Right ventricle myocardium inferior (tissue), 1 donor: ENCODE data around the gene SYNGR3. TPM values are rescaled to one million over a fixed set of nuclear protein-coding genes. Genes with fewer than 3 reads are reported as not detected.
"Not testable (repeated sequence)": the region's sequence is repeated elsewhere in the genome, so short reads cannot be mapped to it uniquely, and the experiment has no call there.

ENCODE experiments used
- ATAC-seq: fragments of 200-7000 bp; cut with Tn5 transposase; one replicate; pipeline ENCODE4 v1.9.1; 2020; ENCODE audit warnings: mild to moderate bottlenecking, moderate library complexity
- DNase-seq: peaks from one replicate; pipeline ENCODE4 v3.0.0; 2021; ENCODE audit errors: missing footprints
- intact Hi-C: fragments of 100-400 bp; cut with DNase I; formaldehyde crosslinking; loops from one replicate; pipeline ENCODE4 v1.11.0; 2022
- total RNA-seq: library from RNA; stranded (reverse); fragmentation: NEBNext Ultra II Directional; extraction: Animal tissue kit (Norgen Biotek cat#: 25700); gene quantifications from one replicate; pipeline ENCODE4 v1.2.1, GENCODE V29; 2021
- donor health status: DM: no; HTN: yes; CAD: no; lungs with severe emphysema.

The SYNGR3 gene
- total RNA-seq, 1 donor from 2014 or later, result 0.62 TPM

DNA sequence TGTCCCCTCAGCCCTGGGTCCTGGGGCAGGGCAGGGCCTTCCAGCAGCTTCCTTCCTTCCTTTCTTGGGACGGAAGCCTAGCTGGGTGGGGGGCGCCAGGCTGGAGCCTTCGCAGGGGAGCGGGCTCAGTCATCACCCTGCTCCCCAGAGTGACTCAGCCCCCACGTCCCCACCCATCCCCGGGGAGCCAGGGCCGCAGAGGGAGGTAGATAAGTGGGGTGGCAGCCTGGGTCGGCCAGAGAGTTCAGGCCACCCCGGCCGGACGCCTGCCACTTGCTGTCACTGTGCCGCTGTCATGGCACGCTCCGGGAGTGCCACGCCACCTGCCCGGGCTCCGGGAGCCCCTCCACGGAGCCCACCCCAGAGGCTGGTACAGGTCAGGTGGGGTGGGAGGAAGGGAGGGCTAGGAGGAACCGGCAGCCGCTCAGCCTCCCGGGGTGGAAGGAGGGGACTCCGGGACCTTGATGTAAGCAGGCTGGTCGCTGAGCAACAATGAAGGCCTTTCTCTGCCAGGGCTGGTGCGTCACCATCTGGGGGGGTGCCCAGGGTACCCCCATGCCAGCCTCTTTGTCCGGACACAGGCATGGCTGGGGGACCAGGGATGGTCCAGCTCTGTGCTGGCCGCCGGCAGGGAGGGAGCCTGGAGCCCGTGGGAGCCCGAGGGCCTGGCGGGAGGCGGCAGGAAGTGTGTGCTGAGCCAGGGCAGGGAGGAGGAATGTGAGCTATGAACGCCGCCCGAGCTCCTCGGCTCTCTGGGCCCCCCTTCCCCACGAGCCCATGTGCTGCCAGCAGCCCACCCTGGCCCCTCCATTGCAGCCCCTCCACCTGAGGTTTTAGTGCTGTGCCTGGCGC is 43.5 kb downstream of the SYNGR3 start:
- intact Hi-C loops, result loop anchor here (2.0 kb wide), 1 partner anchor 14 kb away; the partner anchor contains the start of genes NTHL1 and TSC2
- DNase-seq (peak; percentile 80), ATAC-seq (peak; percentile 62)

DNA sequence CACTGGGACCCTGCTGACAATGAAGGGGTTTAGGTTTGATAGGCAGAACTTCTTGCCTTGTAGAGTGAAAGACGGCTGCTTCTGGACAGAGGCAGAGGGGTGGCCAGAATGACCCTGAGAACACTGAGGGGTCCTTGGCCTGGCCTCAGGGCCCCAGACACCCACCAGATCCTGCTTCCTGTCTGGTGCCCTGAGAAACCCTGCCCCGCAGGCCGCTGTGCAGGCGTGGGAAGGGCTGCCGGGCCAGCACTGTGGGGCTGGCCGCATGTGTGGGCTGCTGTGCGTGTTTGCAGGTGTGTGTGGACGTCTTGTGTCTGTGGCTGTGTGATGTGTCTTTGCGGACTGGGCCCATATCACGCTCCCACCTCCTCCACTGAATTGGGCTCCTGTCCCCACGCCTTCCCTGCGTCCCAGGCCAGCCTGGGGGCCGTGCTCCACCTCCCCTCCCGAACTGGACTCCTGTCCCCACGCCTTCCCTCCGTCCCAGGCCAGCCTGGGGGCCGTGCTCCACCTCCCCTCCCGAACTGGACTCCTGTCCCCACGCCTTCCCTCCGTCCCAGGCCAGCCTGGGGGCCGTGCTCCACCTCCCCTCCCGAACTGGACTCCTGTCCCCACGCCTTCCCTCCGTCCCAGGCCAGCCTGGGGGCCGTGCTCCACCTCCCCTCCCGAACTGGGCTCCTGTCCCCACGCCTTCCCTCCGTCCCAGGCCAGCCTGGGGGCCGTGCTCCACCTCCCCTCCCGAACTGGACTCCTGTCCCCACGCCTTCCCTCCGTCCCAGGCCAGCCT is 44.3 kb downstream of the SYNGR3 start:
- ATAC-seq, DNase-seq: not testable (repeated sequence)
- intact Hi-C loops, result loop anchor here (2.0 kb wide), 1 partner anchor 13 kb away; the partner anchor contains the start of genes NTHL1 and TSC2

DNA sequence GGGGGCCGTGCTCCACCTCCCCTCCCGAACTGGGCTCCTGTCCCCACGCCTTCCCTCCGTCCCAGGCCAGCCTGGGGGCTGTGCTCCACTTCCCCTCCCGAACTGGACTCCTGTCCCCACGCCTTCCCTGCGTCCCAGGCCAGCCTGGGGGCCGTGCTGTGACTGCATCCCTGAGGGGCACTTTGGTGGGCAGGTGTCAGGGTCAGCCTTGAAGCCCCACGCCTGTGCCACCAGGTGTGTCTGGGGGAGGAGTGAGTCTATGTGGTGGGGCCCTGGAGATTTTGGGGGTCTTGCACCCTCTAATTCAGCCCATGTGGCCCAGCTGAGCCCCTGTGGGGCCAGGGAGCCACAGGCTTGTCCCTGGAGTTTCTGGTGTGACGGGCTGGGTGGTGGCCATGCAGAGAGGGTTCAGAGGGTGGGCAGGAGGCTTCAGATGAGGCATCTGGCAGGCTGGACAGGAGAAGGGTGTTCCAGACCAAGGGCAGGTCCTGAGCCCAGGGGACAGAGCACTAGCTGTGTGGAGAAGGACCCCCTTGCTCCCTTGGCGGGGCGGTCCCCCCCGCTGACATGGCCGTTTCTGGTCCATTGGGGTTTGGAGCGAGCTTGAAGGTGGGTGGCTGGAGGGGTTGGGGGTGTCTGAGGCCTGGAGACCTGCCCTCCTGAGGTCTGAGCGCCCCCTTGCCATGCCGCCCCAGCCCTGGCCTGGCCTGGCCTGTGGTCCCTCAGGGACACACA is 45.1 kb downstream of the SYNGR3 start:
- ATAC-seq, result no peak
- intact Hi-C loops, result no loop called here
- DNase-seq, result no peak

DNA sequence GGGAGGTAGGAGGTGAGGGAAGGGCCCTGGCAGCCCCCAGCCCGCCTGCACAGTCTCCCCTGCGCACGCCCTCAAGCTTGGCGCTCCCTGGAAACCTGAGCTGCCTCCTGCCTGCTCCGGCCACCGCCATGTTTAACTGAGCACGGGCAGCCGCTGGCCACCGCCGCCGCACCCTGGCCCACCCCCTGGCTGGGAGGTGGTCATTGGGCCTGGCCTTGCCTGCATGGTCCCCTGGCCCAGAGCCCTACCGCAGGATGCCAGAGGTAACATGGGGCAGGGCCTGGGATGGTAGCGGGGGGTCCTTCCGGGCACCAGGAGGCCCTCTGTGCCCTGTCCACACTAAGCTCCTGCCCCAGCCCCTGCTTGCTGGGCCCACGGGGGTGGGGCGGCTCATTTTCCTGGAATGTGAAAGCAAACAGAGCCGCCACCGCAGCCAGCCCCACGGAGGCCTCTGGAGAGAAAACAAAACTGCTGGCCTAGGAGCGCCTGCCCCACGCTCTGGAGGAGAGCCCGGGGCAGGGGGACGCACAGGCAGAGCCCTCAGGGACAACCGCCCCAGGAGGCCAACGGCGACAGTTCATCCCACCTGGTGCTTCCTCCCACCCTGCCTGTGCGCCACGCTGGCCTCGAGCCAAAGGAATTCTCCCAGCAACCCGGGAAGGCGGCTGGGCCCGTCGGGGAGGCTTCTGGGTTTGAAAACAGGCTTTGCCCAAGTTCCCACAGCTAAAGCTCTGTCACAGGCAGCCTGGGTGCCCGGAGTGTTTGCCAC is 45.8 kb downstream of the SYNGR3 start:
- DNase-seq (peak; percentile 84), ATAC-seq (peak; percentile 9)
- intact Hi-C loops, result no loop called here

DNA sequence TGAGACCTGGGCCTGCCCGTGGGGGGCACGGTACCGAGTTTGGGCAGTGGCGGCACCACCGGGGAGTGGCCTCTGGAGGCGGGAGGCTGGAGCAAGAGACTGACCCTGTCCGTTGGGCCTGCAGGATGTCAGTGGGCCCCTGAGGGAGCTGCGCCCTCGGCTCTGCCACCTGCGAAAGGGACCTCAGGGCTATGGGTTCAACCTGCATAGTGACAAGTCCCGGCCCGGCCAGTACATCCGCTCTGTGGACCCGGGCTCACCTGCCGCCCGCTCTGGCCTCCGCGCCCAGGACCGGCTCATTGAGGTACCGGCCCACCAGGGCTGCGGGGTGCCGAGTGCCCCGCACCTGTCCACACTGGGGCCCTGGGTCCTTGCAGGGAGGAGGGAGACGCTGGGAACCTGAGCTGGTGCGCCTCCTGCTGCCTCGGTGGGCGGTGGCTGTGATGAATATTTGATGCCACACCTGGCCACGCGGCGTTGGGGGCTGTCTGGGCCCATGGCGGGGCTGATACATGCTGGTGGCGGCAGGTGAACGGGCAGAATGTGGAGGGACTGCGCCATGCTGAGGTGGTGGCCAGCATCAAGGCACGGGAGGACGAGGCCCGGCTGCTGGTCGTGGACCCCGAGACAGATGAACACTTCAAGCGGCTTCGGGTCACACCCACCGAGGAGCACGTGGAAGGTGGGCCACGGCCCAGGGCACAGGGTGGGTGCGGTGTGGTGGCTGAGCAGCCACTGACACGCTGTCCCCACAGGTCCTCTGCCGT is 46.6 kb downstream of the SYNGR3 start:
- no peak for ATAC-seq
- intact Hi-C loops, result no loop called here
- DNase-seq, result no peak

DNA sequence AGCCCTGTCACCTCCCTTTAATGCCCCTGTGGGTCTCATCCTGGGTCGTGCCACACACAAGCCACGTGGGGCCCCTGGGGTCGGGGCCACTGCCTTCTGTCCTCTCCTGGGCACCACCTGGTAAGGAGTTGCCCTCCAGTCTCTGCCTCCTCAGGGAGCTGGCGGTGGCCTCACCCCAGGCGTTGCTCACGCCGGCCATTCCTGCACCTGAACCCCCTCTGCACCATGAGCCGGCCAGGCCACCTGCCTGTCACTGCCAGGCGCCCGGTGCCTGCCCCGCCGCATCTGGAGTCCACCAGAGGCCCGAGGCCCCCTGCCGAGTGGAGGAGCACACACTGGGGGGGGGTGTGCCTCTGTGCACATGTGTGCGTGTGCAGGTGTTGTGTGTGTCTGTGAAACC is 47.3 kb downstream of the SYNGR3 start:
- intact Hi-C loops, result no loop called here
- DNase-seq (no peak), ATAC-seq (no peak)

DNA sequence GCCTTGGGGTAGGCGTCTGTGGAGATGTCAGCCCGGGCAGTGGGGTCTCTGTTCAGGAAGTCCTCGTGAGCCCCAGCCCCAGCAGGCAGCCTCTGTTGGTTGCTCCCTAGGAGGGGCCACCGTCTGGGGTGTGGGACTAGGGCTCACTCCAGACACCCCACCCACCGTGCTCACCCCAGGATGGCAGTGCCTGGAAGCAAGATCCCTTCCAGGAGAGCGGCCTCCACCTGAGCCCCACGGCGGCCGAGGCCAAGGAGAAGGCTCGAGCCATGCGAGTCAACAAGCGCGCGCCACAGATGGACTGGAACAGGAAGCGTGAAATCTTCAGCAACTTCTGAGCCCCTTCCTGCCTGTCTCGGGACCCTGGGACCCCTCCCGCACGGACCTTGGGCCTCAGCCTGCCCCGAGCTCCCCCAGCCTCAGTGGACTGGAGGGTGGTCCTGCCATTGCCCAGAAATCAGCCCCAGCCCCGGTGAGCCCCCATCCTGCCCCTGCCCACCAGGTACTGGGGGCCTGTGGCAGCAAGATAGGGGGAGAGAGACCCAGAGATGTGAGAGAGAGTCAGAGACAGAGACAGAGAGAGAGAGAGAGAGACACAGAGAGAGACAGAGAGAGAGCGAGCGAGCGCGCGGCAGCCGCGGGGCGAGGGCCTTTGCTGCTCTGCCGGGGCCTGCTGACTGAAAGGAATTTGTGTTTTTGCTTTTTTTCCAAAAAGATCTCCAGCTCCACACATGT is 48.0 kb downstream of the SYNGR3 start:
- no peak for ATAC-seq
- no peak for DNase-seq
- intact Hi-C loops, result no loop called here

DNA sequence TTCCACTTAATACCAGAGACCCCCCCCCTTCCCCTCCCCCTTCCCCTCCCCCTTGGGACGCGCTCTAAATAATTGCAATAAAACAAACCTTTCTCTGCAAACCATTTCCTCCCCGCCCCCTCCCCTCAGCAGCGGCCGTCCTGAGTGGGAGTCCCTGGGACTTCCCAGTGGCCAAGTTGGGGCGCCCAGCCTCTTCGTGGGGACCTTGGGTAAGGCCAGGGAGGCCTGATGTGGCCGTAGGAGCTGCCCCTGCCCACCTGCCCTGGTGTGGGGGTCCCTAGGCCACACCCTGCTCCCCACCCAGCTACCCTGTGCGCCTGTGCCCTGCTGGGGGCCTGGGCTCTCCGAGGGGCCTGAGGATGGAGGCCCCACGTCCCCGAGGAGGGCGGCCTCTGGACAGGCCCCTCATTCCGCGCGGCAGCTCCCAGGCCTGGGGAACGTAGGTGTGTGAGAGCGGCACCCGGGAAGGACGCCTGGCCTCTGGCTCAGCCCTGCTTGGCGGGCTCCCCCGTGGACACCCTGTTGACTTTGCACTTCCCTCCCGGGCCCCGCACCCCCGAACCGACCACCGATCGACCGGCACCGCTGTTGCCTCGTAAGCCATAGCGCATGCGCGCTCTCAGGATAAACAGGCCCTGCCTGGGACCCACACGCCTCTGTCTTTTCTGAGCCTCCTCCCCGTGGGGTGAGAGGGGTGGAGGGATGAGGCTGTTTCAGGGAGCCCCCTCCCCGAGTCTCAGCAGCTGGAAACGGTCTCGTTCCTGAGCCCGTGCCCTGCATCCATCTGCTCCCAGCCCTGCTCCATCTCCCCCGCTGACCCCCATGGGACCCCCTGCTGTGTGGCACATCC is 48.8 kb downstream of the SYNGR3 start:
- ATAC-seq (peak; percentile 27), DNase-seq (peak; percentile 81)
- intact Hi-C loops, result no loop called here

DNA sequence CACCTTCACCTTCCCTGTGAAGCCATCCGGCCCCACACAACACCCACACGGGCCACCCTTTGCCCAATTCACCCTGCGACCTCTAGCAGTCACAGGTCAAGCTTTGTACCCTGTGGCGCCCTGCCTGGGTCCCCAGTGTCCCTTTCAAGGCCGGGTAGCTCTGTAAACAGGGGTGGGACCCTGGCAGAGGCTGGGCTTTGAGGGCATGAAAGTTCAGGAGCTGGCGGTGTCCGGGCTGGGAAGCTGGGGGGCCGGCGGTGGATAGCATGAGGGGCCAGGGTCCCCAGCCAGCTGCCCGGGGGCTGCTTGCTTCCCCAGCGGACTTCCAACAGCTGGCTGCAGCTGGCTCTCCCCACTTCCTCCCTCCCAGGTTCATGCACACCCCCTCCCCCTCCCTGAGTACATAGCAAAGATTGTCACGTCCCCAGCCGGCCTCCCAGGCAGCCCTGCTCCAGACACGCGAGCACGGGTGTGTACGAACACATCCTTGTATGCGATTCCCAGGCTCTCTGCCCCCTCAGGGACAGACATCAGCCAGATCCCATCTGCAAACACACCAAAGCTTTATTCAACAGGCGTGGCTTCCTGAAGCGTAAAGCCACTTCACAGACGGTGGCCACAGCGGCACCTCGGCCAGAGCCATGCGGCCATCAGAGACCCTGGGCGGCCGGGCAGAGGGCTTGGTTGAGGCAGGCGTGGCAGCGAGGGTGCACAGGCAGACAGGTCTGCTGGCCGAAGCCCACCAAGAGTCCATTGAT is 49.7 kb downstream of the SYNGR3 start:
- peak; percentile 71 for ATAC-seq
- peak; percentile 93 for DNase-seq
- intact Hi-C loops, result no loop called here

DNA sequence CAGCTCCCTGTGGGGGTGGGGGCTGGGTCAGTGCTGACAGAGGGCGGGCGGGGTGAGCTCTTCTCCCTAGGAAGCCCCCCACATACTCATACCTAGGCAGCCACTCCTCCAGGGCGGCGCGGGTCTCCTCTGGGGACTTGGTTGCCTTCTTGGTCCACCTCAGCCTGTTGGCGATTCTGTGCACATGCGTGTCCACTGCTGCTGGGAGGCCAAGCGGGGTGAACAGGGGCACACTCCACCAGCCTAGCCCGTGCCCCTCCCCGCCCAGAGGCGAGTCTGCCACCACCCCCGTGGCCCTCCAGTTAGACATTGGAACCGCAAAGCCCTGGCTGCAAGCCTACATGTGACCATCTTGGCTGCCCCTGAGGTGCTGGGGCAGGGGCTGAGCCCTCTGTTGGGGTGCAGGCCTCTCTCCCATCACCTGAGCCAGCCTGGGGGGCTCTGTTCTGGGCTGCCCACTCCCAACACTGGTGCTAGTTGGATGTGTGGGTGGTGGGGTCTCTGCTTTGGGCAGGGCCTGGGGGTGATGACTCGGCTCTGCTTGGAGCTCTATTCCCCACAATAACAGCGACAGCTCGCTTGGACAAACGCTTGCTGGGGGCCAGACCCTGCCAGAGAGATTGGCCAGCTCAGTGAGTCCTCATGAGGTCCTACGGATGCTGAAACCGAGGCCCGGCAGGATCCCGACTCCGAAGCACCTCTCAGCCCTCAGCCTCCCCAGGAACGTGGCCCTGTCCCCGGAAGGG is 50.4 kb downstream of the SYNGR3 start:
- DNase-seq, result no peak
- ATAC-seq, result no peak
- intact Hi-C loops, result no loop called here

DNA sequence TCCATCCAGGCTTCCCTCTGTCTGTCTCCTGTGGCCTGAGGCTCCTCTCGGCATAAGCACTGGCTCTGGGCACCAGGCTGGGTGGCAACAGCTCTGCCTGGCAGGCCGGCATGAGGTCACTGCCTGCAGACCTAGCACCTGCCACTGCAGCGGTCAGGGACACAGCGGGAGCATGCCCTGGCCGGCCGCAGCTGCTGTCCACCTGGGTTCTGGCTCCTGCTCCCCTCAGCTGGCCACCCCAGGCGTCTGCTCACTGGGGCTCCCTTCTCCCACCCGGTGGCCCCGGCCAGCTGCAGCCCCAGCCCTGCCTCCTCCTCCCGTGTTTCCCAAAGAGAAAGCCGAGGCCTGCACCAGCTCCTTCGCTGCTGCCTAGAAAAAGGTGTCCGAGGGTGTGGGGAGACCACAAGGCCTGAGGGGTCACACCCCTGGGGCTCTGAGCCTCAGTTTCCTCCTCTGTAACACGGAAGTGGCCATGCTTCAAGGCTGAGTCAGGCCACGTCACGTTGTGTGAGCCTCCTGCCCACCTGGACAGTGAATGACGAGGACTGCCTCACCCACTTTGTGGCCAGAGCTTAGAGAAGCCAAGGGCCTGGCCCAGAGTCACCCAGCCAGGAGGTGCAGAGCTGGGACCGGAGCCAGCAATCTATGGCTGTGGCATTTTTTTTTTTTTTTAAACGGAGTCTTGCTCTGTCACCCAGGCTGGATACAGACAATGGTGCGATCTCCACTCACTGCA is 51.2 kb downstream of the SYNGR3 start:
- intact Hi-C loops, result no loop called here
- DNase-seq, result no peak
- ATAC-seq, result no peak

DNA sequence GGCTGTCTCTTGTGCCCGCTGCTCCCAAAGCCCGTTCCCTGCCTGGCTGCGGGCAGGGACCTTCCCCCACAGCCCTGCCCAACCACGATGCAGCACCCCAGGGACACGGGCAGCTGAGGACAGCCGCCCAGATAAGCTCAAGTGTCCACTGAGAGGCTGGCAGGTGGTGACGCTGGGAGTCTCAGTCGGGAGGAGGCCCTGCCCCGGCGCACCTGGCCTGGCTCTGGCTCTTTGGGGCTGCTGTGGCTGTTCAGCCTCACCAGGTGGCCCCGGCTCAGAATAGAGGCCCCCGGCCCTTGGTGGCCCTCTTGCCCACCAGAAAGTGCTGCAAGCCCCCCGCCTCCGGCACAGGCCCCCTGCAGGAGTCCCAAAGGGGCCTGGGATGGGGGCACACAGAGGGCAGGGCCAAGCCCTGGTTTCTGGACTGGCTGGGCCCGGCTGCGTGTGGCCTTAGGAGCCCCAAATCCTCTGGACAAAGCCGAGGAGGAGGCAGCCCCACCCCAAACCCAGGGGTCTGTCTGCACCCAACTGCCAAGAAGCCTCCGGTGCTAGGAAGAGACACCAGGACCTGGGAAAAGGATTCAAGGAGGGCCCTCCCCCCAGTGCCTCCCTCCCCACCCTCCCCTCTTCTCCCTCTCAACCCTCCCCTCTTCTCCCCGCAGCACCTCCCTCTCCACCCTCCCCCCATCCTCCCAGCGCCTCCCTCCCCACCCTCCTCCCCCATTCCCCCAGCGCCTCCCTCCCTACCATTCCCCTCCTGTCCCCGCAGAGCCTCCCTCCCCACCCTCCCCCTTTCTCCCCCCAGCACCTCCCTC is 52.6 kb downstream of the SYNGR3 start:
- intact Hi-C loops, result no loop called here
- DNase-seq (peak; percentile 82), ATAC-seq (peak; percentile 58)

DNA sequence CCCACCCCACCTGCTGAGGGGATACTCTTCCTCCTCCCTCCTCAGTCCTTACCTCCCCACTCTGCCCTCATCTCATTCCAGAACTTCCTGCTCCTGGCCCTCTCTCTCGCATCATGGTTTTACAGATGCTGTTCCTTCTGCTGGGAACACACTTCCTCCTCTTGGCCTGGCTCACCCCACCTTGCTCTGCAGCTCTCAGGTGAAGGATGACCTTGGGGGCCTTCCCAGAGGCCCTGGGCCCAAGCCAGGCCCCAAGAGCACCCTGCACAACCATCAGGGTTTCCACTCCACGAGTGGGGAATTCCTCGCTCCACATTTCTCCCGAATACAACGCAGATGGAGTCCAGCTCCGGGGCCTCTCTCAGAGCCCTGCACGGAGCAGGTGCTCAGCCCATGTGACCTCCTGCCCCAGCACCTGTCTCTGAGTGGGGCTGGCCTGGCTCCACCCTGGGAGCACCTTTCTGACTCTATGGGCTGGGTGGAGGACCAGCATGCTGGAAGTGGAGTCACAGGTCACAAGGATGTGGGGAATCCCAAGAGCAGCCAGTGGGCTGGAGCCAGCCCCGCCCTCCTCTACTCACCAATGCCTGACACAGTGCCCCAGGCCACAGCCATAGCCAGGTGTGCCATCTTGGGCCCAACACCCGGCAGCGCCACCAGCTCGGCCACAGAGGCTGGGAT is 53.4 kb downstream of the SYNGR3 start:
- intact Hi-C loops, result no loop called here
- ATAC-seq (no peak), DNase-seq (no peak)
